ENCODE results near the gene IGFALS.

The IGFALS gene

GRCh38 chr16:1746693-1747195 is 46.8 kb downstream of the IGFALS start:
- Histone ChIP-seq H3K23ac (ENCODE audit: low read length in 2 of 2) (no peak overlapping the region), H3K4me3 (ENCODE audit: insufficient read depth in 1 of 2, low read depth in 1 of 2, low read length in 2 of 2) (no peak overlapping the region), H3K4me1 (ENCODE audit: control insufficient read depth, insufficient read depth, low read depth, low read length) (peaks cover 22% of the 10 kb centered on the region)

DNA sequence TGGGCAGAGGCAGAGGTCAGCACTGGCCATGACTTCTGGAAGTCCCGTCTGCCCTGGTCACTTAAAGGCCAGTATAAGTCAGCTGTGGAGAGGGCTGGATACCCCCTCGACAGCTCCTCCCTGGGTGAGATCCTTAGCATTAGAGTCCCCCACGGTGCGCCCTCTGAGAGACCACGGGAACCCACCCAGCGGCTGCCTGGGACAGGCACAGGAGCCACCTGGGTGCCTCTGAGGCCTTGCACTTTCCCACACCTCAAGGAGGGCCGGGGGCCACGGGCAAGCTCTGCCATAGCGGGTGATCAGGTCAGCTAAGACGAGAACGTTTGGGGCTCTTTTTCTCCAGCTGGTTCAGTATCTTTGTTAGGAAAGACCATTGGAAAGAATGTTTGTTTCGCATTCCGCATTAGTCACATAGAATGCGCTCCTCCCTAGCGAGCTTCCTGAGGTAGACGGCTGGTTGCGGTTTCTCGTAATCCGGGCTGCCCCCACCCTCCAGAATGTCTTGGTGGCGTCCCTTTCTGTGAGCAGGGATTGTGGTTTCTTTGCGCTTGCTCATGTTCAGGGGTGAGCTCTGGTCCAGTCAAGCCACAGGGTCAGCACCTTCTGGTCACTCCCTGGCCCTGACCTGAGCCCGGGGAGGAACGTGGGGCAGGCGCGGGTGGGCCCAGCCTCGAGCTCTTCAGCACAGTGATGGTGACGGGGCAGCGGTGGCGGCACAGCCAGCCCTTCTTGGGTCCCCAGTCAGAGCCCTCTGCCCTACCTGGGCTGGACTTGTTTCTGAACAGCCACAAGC is 47.4 kb downstream of the IGFALS start:
- H3K9me3 ChIP-seq (ENCODE audit: control insufficient read depth, low read length), result no peaks in the 10 kb centered on the region
- no peak overlapping the region for H2AFZ ChIP-seq (ENCODE audit: low read depth, low read length)
- no peak overlapping the region for H3K14ac ChIP-seq (ENCODE audit: low read length in 2 of 2)
- no peak overlapping the region for H3K9ac ChIP-seq (ENCODE audit: low read length)
- WGBS, result 83% methylated on average over 29 of the region's 29 CpGs
- peak; percentile 90 for DNase-seq
- H4K91ac ChIP-seq (ENCODE audit: low read length), result peak overlapping the region; percentile 84
- peak overlapping the region in 1 of 2 experiments; percentile 49 for H2BK12ac ChIP-seq (ENCODE audit: low read length in 2 of 2)
- H2BK5ac ChIP-seq (ENCODE audit: low read depth, low read length, poor library complexity, severe bottlenecking), result peak overlapping the region; percentile 54
- peak overlapping the region in 1 of 2 experiments; percentile 25 for H3K4ac ChIP-seq (ENCODE audit: low read depth in 1 of 2, low read length in 2 of 2)
- no peaks in the 10 kb centered on the region for H3K27me3 ChIP-seq (ENCODE audit: control insufficient read depth in 1 of 2, insufficient read depth in 1 of 2, low read length in 2 of 2)
- H3K36me3 ChIP-seq (ENCODE audit: control insufficient read depth in 1 of 2, insufficient read depth in 2 of 2, low read depth in 1 of 2, low read length in 2 of 2), result peaks cover 75 to 80% of the 10 kb centered on the region in 2 experiments
- H3K4me3 ChIP-seq (ENCODE audit: insufficient read depth in 1 of 2, low read depth in 1 of 2, low read length in 2 of 2), result no peak overlapping the region
- peaks cover 22% of the 10 kb centered on the region for H3K4me1 ChIP-seq (ENCODE audit: control insufficient read depth, insufficient read depth, low read depth, low read length)
- peak overlapping the region; percentile 99 for H3K27ac ChIP-seq (ENCODE audit: low read length, poor library complexity, severe bottlenecking)
- H2AK5ac ChIP-seq (ENCODE audit: low read length, severe bottlenecking), result peak overlapping the region; percentile 85
- H3K4me2 ChIP-seq (ENCODE audit: low read length, poor library complexity, severe bottlenecking), result peak overlapping the region; percentile 29
- H2BK120ac ChIP-seq (ENCODE audit: low read depth, low read length), result peak overlapping the region; percentile 27
- no peak overlapping the region for H2BK15ac ChIP-seq (ENCODE audit: low read depth, poor library complexity, severe bottlenecking)
- H4K8ac ChIP-seq (ENCODE audit: low read length), result no peak overlapping the region
- no peak overlapping the region for H3K23ac ChIP-seq (ENCODE audit: low read length in 2 of 2)
- H3K79me1 ChIP-seq (replicated peaks; ENCODE audit: low read length, poor library complexity, severe bottlenecking), result peaks cover 40% of the 10 kb centered on the region
- peak overlapping the region; percentile 18 to 38 for H3K18ac ChIP-seq (ENCODE audit: low read depth in 1 of 2, low read length in 2 of 2)

More at GRCh38 chr16:1746693-1747195, 46.8 kb downstream of the IGFALS start:
- peak overlapping the region in 1 of 2 experiments; percentile 38 for H3K18ac ChIP-seq (ENCODE audit: low read depth in 1 of 2, low read length in 2 of 2)
- H2BK120ac ChIP-seq (ENCODE audit: low read depth, low read length), result peak overlapping the region; percentile 27
- peak overlapping the region; percentile 99 for H3K27ac ChIP-seq (ENCODE audit: low read length, poor library complexity, severe bottlenecking)
- H2BK5ac ChIP-seq (ENCODE audit: low read depth, low read length, poor library complexity, severe bottlenecking), result peak overlapping the region; percentile 54
- H3K4me2 ChIP-seq (ENCODE audit: low read length, poor library complexity, severe bottlenecking), result peak overlapping the region; percentile 29
- peak; percentile 10 for DNase-seq
- H2BK12ac ChIP-seq (ENCODE audit: low read length in 2 of 2), result peak overlapping the region; percentile 8 to 49
- H3K27me3 ChIP-seq (ENCODE audit: control insufficient read depth in 1 of 2, insufficient read depth in 1 of 2, low read length in 2 of 2), result no peaks in the 10 kb centered on the region
- H4K91ac ChIP-seq (ENCODE audit: low read length), result peak overlapping the region; percentile 84
- H2BK15ac ChIP-seq (ENCODE audit: low read depth, poor library complexity, severe bottlenecking), result no peak overlapping the region
- no peak overlapping the region for H4K8ac ChIP-seq (ENCODE audit: low read length)
- no peak overlapping the region for H2AFZ ChIP-seq (ENCODE audit: low read depth, low read length)
- no peak overlapping the region for H3K9ac ChIP-seq (ENCODE audit: low read length)
- no peak overlapping the region for H3K14ac ChIP-seq (ENCODE audit: low read length in 2 of 2)
- H3K9me3 ChIP-seq (ENCODE audit: control insufficient read depth, low read length), result no peaks in the 10 kb centered on the region
- peak overlapping the region in 1 of 2 experiments; percentile 25 for H3K4ac ChIP-seq (ENCODE audit: low read depth in 1 of 2, low read length in 2 of 2)
- H3K79me1 ChIP-seq (replicated peaks; ENCODE audit: low read length, poor library complexity, severe bottlenecking), result peaks cover 34% of the 10 kb centered on the region
- H3K36me3 ChIP-seq (ENCODE audit: control insufficient read depth in 1 of 2, insufficient read depth in 2 of 2, low read depth in 1 of 2, low read length in 2 of 2), result peaks cover 79 to 80% of the 10 kb centered on the region in 2 experiments
- WGBS, result 90% methylated on average over 29 of the region's 31 CpGs
- peak overlapping the region; percentile 85 for H2AK5ac ChIP-seq (ENCODE audit: low read length, severe bottlenecking)

- no peak overlapping the region for H3K9ac ChIP-seq (ENCODE audit: low read length)
- H3K79me1 ChIP-seq (replicated peaks; ENCODE audit: low read length, poor library complexity, severe bottlenecking), result peaks cover 46% of the 10 kb centered on the region
- peak overlapping the region; percentile 52 for H4K91ac ChIP-seq (ENCODE audit: low read length)
- H3K27me3 ChIP-seq (ENCODE audit: control insufficient read depth in 1 of 2, insufficient read depth in 1 of 2, low read length in 2 of 2), result no peaks in the 10 kb centered on the region
- peak; percentile 59 for DNase-seq
- no peak overlapping the region for H3K4ac ChIP-seq (ENCODE audit: low read depth in 1 of 2, low read length in 2 of 2)
- H2BK120ac ChIP-seq (ENCODE audit: low read depth, low read length), result no peak overlapping the region
- H2BK5ac ChIP-seq (ENCODE audit: low read depth, low read length, poor library complexity, severe bottlenecking), result peak overlapping the region; percentile 50
- H3K36me3 ChIP-seq (ENCODE audit: control insufficient read depth in 1 of 2, insufficient read depth in 2 of 2, low read depth in 1 of 2, low read length in 2 of 2), result peaks cover 76 to 82% of the 10 kb centered on the region in 2 experiments
- 88% methylated on average over 24 of the region's 25 CpGs for WGBS
- peaks cover 24% of the 10 kb centered on the region for H3K4me1 ChIP-seq (ENCODE audit: control insufficient read depth, insufficient read depth, low read depth, low read length)
- H2BK12ac ChIP-seq (ENCODE audit: low read length in 2 of 2), result peak overlapping the region in 1 of 2 experiments; percentile 38
- H3K18ac ChIP-seq (ENCODE audit: low read depth in 1 of 2, low read length in 2 of 2), result peak overlapping the region in 1 of 2 experiments; percentile 37
- H2AK5ac ChIP-seq (ENCODE audit: low read length, severe bottlenecking), result peak overlapping the region; percentile 92
- H3K4me2 ChIP-seq (ENCODE audit: low read length, poor library complexity, severe bottlenecking), result peak overlapping the region; percentile 20
- peak overlapping the region; percentile 66 for H4K8ac ChIP-seq (ENCODE audit: low read length)
- H3K27ac ChIP-seq (ENCODE audit: low read length, poor library complexity, severe bottlenecking), result peak overlapping the region; percentile 99
- H2BK15ac ChIP-seq (ENCODE audit: low read depth, poor library complexity, severe bottlenecking), result no peak overlapping the region
- H3K4me3 ChIP-seq (ENCODE audit: insufficient read depth in 1 of 2, low read depth in 1 of 2, low read length in 2 of 2), result no peak overlapping the region
- no peaks in the 10 kb centered on the region for H3K9me3 ChIP-seq (ENCODE audit: control insufficient read depth, low read length)
- H3K14ac ChIP-seq (ENCODE audit: low read length in 2 of 2), result no peak overlapping the region
- H2AFZ ChIP-seq (ENCODE audit: low read depth, low read length), result no peak overlapping the region
- no peak overlapping the region for H3K23ac ChIP-seq (ENCODE audit: low read length in 2 of 2)
Observed at GRCh38 chr16:1745181-1745899, 48.2 kb downstream of the IGFALS start.

Measured in mesenchymal stem cell (in vitro differentiated cells and primary cell).